Spleen (tissue), 11 donors: ENCODE data around the gene MYRF. TPM values are rescaled to one million over a fixed set of nuclear protein-coding genes. Genes with fewer than 3 reads are reported as not detected.

Source experiments
- DNase-seq: peaks from one replicate; pipeline ENCODE4 v3.0.0-alpha.2; 2020
- H3K27ac ChIP-seq, 8 donors: fragments of 200-600 bp; sonication (generic) in 7 of 8; 1 replicate in 4 of 8; 2 replicates in 4 of 8; pipeline versions ENCODE4 v1.5.0 to v1.8.0; 2016 to 2021; ENCODE audit warnings: inconsistent platforms in 4 of 8, mild to moderate bottlenecking in 4 of 8, moderate library complexity in 1 of 8
- H3K27me3 ChIP-seq, 7 donors: fragments of 200-600 bp; sonication (generic) in 6 of 7; replicated peaks in 1 of 7; 1 replicate in 4 of 7; 2 replicates in 3 of 7; pipeline versions ENCODE4 v1.5.0 to v1.8.0; 2016 to 2021; ENCODE audit warnings: inconsistent platforms in 3 of 7, mild to moderate bottlenecking in 1 of 7
- H3K36me3 ChIP-seq, 6 donors: fragments of 200-600 bp; sonication (generic) in 5 of 6; 1 replicate in 4 of 6; 2 replicates in 2 of 6; pipeline versions ENCODE4 v1.5.0 to v1.8.0; 2016 to 2021; ENCODE audit warnings: inconsistent platforms in 2 of 6
- H3K4me1 ChIP-seq, 6 donors: fragments of 200-600 bp; sonication (generic) in 5 of 6; 1 replicate in 3 of 6; 2 replicates in 3 of 6; pipeline versions ENCODE4 v1.5.0 to v1.8.0; 2016 to 2021; ENCODE audit warnings: inconsistent platforms in 3 of 6
- H3K4me3 ChIP-seq, 8 donors: fragments of 200-600 bp; sonication (generic) in 7 of 8; 1 replicate in 4 of 8; 2 replicates in 4 of 8; pipeline versions ENCODE4 v1.5.0 to v1.8.0; 2016 to 2021; ENCODE audit warnings: inconsistent platforms in 4 of 8, mild to moderate bottlenecking in 4 of 8, moderate library complexity in 2 of 8
- H3K9me3 ChIP-seq, 8 donors: fragments of 200-600 bp; sonication (generic) in 7 of 8; 1 replicate in 4 of 8; 2 replicates in 4 of 8; pipeline versions ENCODE4 v1.5.0 to v1.8.0; 2016 to 2021; ENCODE audit warnings: inconsistent platforms in 4 of 8
- CTCF ChIP-seq, 11 experiments: fragments of 200-600 bp in 7 of 11; fragments of 450-650 bp in 4 of 11; sonication (generic) in 4 of 11; IDR thresholded peaks in 8 of 11; conservative IDR thresholded peaks in 3 of 11; 1 replicate in 7 of 11; 2 replicates in 4 of 11; pipeline versions ENCODE4 v1.4.0 to v1.8.0; 2016 to 2021; ENCODE audit warnings: antibody characterized with exemption in 11 of 11, inconsistent platforms in 4 of 11, mild to moderate bottlenecking in 1 of 11
- POLR2A ChIP-seq, 3 donors: fragments of 450-650 bp; IDR thresholded peaks; one replicate each; pipeline ENCODE4 v1.5.1; 2017; ENCODE audit warnings: antibody characterized with exemption in 3 of 3, mild to moderate bottlenecking in 1 of 3
- POLR2AphosphoS5 ChIP-seq, 3 donors: sonication (generic); formaldehyde crosslinking; IDR thresholded peaks; one replicate each; pipeline ENCODE4 v1.5.1; 2017; ENCODE audit warnings: antibody characterized with exemption in 3 of 3
- WGBS, 5 donors: extraction: QIAGEN DNeasy Blood & Tissue Kit in 3 of 5; methylation state at CpG; one replicate each; pipeline versions ENCODE4 v1.1.5 to v1.1.7; 2013 to 2018; 5-methylcytosine and 5-hydroxymethylcytosine counted together
- intact Hi-C: fragments of 100-400 bp; cut with DNase I; formaldehyde crosslinking; loops from one replicate; pipeline ENCODE4 v1.15.0; 2023; ENCODE audit warnings: low total_unique reads
- polyA plus RNA-seq, 3 donors: library from polyadenylated mRNA; stranded (reverse); fragments of 200-250 nt; gene quantifications; one replicate each; pipeline ENCODE4 v1.2.1, GENCODE V29; 2013
- total RNA-seq, 7 donors: library from RNA; depleted of rRNA in 3 of 7; stranded (reverse); fragments of >200 nt in 3 of 7; fragmentation: NEBNext Ultra II Directional in 4 of 7; extraction: Animal tissue kit (Norgen Biotek cat#: 25700) in 4 of 7; gene quantifications; one replicate each; pipeline versions ENCODE4 v1.1.0 to v1.2.1, GENCODE V29; 2016 to 2021
- donor health status: healthy with polysubstance abuse.
- donor health status: DM: no; HTN: no; CAD: no; lungs with moderate emphysema.
- donor health status: DM: no; HTN: no; CAD: no.
- donor health status: Bipolar disorder and iron deficiency.
- donor health status: healthy.
- donor health status: DM: no; HTN: no; CAD: no.
- donor health status: DM: yes; HTN: yes; CAD: no.

Gene MYRF
- total and polyA plus RNA-seq, 10 donors, result 0.15 to 1.5 (median 0.55) TPM

GRCh38 chr11:61782841-61783240 lies 30.4 kb downstream of the MYRF start:
- Histone ChIP-seq H3K4me3 (no peak overlapping the region), H3K27ac (no peak overlapping the region), H3K4me1 (peaks cover 0 to 19% (median 3%) of the 10 kb centered on the region in 6 donors), H3K9me3 (no peaks in the 10 kb centered on the region), H3K36me3 (peaks cover 0 to 50% (median 37%) of the 10 kb centered on the region in 6 donors), H3K27me3 (peaks cover 0 to under 1% (median 0%) of the 10 kb centered on the region in 7 donors)
- intact Hi-C loops, result no loop called here
- TF ChIP-seq CTCF (IDR thresholded peaks at IDR 0.05 in 8 of 11, conservative IDR thresholded peaks at IDR 0.05 in 3 of 11) (no peak), POLR2A (IDR thresholded peaks at IDR 0.05) (no peak), POLR2AphosphoS5 (IDR thresholded peaks at IDR 0.05) (no peak)
- DNase-seq, result peak; percentile 65
- WGBS, 5 donors, result 88 to 97% (median 91%) methylated on average over 7 to 11 of the region's 11 CpGs

DNA sequence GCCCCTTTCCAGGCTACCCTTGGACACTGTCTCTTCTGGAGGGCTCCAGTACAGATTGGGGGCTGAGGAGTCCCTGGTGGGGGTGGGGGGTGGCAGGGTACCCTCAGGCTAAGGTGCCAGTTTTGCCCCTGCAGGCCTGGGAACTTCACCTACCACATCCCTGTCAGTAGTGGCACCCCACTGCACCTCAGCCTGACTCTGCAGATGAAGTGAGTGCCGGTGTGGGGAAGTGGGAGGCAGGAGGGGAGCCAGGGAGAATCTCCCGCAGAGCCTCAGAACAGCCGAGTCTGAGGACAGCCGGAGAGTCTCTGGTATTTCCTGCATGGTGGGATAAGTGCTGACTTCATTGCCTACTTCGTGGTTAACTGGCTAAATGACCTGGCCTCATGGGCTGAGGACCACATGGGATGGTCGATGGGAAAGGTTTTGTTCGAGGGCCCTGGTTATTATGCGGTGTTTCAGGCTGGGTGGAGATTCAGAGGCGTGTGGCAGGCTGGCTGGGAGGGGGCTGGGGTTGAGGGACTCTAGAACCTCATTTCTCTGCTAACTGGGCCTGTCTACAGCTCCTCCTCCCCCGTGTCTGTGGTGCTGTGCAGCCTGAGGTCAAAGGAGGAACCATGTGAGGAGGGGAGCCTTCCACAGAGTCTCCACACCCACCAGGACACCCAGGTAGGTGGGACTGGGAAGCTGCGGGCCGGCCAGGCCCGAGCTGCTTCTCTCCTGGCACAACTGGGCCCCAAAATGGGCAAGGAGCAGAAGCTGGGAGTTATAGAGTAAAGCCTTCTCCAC lies 31.5 kb downstream of the MYRF start:
- Histone ChIP-seq H3K27me3 (no peaks in the 10 kb centered on the region), H3K27ac (no peak overlapping the region), H3K4me1 (peaks cover 0 to 24% (median 0%) of the 10 kb centered on the region in 6 donors), H3K4me3 (no peak overlapping the region), H3K9me3 (no peaks in the 10 kb centered on the region), H3K36me3 (peaks cover 0 to 60% (median 48%) of the 10 kb centered on the region in 6 donors)
- 70 to 79% (median 74%) methylated on average over 12 to 13 of the region's 13 CpGs for WGBS, 5 donors
- no peak for TF ChIP-seq POLR2AphosphoS5 (IDR thresholded peaks at IDR 0.05)
- no peak for TF ChIP-seq CTCF (IDR thresholded peaks at IDR 0.05 in 8 of 11, conservative IDR thresholded peaks at IDR 0.05 in 3 of 11)
- no peak for TF ChIP-seq POLR2A (IDR thresholded peaks at IDR 0.05)
- no peak for DNase-seq
- intact Hi-C loops, result no loop called here

GRCh38 chr11:61784506-61784805 lies 32.0 kb downstream of the MYRF start:
- no peaks in the 10 kb centered on the region for H3K27me3 ChIP-seq
- WGBS, 5 donors, result 78 to 92% (median 87%) methylated on average over 6 to 7 of the region's 7 CpGs
- peaks cover 0 to 66% (median 54%) of the 10 kb centered on the region in 6 donors for H3K36me3 ChIP-seq
- H3K27ac ChIP-seq, result no peak overlapping the region
- TF ChIP-seq POLR2AphosphoS5 (IDR thresholded peaks at IDR 0.05) (peak in 1 of 3 donors; percentile 22), CTCF (IDR thresholded peaks at IDR 0.05 in 8 of 11, conservative IDR thresholded peaks at IDR 0.05 in 3 of 11) (no peak)
- peaks cover 0 to 29% (median 0%) of the 10 kb centered on the region in 6 donors for H3K4me1 ChIP-seq
- no peak overlapping the region for H3K4me3 ChIP-seq
- DNase-seq, result no peak
- intact Hi-C loops, result no loop called here
- no peaks in the 10 kb centered on the region for H3K9me3 ChIP-seq

DNA sequence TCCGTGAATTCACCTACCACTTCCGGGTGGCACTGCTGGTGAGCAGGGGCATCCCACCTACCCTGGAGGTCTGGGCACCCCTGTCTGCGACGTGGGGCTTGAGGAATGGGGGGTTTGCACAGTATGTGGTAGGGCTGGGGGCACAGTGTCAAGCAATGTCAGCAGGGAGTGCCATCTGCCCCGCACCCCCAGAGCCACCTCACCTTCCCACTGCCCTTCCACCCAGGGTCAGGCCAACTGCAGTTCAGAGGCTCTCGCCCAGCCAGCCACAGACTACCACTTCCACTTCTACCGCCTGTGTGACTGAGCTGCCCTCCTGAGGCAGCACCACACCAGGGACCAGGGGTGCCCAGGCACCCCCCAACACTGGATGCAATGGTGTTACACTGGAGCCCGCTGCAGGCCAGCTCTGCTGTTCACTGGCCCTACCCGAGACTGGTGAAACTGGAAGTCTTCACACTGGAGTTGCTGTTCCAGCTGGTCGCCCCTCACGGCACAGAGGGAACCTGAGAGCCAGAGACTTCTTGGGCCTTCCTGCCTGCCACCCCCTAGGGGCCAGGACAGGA lies 33.5 kb downstream of the MYRF start:
- Histone ChIP-seq H3K9me3 (no peaks in the 10 kb centered on the region), H3K36me3 (peaks cover 0 to 78% (median 61%) of the 10 kb centered on the region in 6 donors), H3K27ac (no peak overlapping the region), H3K27me3 (no peaks in the 10 kb centered on the region), H3K4me1 (peaks cover 0 to 44% (median 2%) of the 10 kb centered on the region in 6 donors), H3K4me3 (no peak overlapping the region)
- no peak for TF ChIP-seq CTCF (IDR thresholded peaks at IDR 0.05 in 8 of 11, conservative IDR thresholded peaks at IDR 0.05 in 3 of 11)
- peak in 1 of 3 donors; percentile 39 for TF ChIP-seq POLR2AphosphoS5 (IDR thresholded peaks at IDR 0.05)
- intact Hi-C loops, result no loop called here
- 81 to 89% (median 84%) methylated on average over 7 to 11 of the region's 11 CpGs for WGBS, 5 donors
- peak; percentile 68 for DNase-seq
